ENCODE results near the gene CNTN1.

DNA sequence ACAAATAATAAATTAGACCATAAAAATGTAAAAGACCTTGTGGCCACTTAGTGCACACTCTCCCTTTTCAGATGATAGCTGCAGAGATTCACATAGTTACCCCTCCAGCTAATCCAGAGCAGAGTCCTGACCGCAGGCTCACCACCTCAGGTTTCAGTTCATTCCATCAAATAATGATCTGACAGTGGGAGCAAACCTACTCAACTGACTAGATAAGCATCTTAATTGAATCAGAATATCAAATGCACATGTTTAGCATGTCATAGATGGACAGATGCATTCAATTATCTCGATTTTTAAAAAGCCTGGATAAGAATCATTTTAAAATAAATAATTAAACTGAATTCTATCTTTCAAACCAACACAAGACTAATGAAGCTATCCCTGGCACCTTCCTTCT is 253.5 kb downstream of the CNTN1 start:
- TF ChIP-seq TARDBP (IDR thresholded peaks at IDR 0.05) (no peak), BHLHE40 (IDR thresholded peaks at IDR 0.05; ENCODE audit: borderline replicate concordance) (no peak), ZNF384 (IDR thresholded peaks at IDR 0.05) (no peak), ELF4 (IDR thresholded peaks at IDR 0.05) (no peak), L3MBTL2 (conservative IDR thresholded peaks at IDR 0.05) (no peak), FOXM1 (IDR thresholded peaks at IDR 0.05; ENCODE audit: borderline replicate concordance) (no peak), ARNT (IDR thresholded peaks at IDR 0.05) (no peak), HDGF (IDR thresholded peaks at IDR 0.05; ENCODE audit: borderline replicate concordance) (no peak), SUZ12 (IDR thresholded peaks at IDR 0.05) (no peak), LEF1 (IDR thresholded peaks at IDR 0.05; ENCODE audit: borderline replicate concordance) (no peak), FOXA1 (IDR thresholded peaks at IDR 0.05) (no peak), SP1 (IDR thresholded peaks at IDR 0.05) (no peak), PKNOX1 (IDR thresholded peaks at IDR 0.05) (no peak), NFRKB (IDR thresholded peaks at IDR 0.05) (no peak)

All from HEK293T (cell line).